ENCODE results near the gene CFAP57.

The CFAP57 gene

DNA sequence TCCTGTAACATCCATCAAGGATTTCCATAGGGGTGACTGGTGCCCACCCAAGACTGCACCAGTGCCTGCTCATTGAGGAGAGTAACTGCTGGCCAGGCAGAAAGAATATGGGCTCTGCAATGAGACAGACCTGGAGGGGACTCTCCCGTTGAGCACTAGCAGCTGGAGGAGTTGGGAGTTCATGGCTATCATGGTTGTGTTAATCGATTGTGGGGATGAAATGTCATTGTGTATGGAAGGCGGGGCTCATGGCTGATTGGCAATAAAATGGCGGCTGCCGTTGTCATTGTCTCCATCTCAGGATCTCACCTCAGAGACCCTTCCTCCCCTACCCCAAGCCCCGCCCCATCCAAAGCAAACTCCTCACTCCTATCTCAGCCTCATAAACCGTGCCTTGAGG is 101.6 kb downstream of the CFAP57 start:
- H3K9me3 ChIP-seq (ENCODE audit: low read length) = no peaks in the 10 kb centered on the region
- no peaks in the 10 kb centered on the region for H3K4me1 ChIP-seq (ENCODE audit: insufficient read depth, low read length)
- H3K27ac ChIP-seq (ENCODE audit: low read depth, low read length) = no peak overlapping the region

DNA sequence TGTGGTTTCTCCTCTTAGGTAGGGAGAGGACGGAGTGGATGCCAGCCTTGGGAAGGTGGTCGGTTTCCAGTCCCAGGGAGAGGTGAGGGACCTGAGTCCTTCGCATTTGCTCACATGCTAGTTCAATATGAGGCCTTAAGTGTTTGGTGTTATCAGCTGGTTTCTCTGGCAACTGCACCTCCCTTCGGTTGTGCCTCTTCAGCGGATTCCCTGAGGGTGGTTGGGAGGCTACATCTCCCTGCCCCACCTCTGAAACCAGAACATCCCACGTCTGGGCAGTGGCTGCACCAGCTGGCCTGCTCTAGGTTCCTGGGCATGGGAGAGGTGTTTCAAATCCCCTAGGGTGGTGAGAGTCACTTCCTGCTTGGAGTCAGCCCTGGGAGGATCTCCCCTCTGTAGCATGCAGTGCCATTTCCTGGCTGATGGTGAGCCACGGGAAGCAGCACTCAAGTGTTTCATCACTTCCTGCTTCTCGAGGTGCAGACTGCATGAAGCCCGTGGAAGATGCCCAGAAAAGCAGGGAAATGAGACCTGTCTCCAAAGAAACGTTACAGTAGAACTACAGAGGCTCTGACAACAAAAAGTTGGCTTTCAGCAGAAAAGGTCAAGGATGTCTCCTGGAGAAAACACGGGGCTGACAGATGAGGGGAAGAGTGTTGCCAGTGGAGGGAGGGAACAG is 102.1 kb downstream of the CFAP57 start:
- Histone ChIP-seq H3K9ac (ENCODE audit: low read length) (no peak overlapping the region), H3K27me3 (ENCODE audit: control insufficient read depth in 1 of 2, insufficient read depth in 2 of 2, low read length in 2 of 2) (peaks cover 4 to 12% of the 10 kb centered on the region in 2 donors), H3K4me1 (ENCODE audit: insufficient read depth, low read length) (no peaks in the 10 kb centered on the region), H3K27ac (ENCODE audit: low read depth, low read length) (no peak overlapping the region), H3K4me3 (ENCODE audit: low read depth in 1 of 2, low read length in 2 of 2) (no peak overlapping the region), H3K36me3 (ENCODE audit: insufficient read depth, low read length) (no peaks in the 10 kb centered on the region), H3K9me3 (ENCODE audit: low read length) (no peaks in the 10 kb centered on the region)

More for the DNA sequence above, 101.6 kb downstream of the CFAP57 start:
- Histone ChIP-seq H3K4me3 (ENCODE audit: low read depth in 1 of 2, low read length in 2 of 2) (no peak overlapping the region), H3K36me3 (ENCODE audit: insufficient read depth, low read length) (no peaks in the 10 kb centered on the region), H3K27me3 (ENCODE audit: control insufficient read depth in 1 of 2, insufficient read depth in 2 of 2, low read length in 2 of 2) (peaks cover 4 to 14% of the 10 kb centered on the region in 2 donors), H3K9ac (ENCODE audit: low read length) (no peak overlapping the region)

DNA sequence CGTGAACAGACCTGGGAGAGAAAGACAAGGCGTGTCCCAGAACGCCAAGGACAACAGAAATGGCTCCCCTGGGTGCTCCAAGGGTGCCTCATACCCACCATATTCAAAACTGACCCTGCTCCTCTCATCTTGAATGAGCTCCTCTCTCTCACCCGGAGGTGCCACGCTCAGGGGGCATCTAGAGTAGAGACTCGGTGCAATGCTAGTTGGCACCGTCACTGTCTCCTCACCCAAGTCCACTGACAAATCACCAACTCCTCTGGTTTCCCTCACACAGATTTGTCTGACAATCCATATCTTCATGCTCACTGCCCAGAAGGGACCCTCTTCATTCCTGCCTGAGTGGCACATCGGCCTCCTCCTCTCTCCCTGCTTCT is 102.7 kb downstream of the CFAP57 start:
- peaks cover 4 to 9% of the 10 kb centered on the region in 2 donors for H3K27me3 ChIP-seq (ENCODE audit: control insufficient read depth in 1 of 2, insufficient read depth in 2 of 2, low read length in 2 of 2)
- no peak overlapping the region for H3K27ac ChIP-seq (ENCODE audit: low read depth, low read length)
- H3K4me3 ChIP-seq (ENCODE audit: low read depth in 1 of 2, low read length in 2 of 2) = no peak overlapping the region
- no peaks in the 10 kb centered on the region for H3K36me3 ChIP-seq (ENCODE audit: insufficient read depth, low read length)
- no peaks in the 10 kb centered on the region for H3K9me3 ChIP-seq (ENCODE audit: low read length)
- no peaks in the 10 kb centered on the region for H3K4me1 ChIP-seq (ENCODE audit: insufficient read depth, low read length)
- no peak overlapping the region for H3K9ac ChIP-seq (ENCODE audit: low read length)

DNA sequence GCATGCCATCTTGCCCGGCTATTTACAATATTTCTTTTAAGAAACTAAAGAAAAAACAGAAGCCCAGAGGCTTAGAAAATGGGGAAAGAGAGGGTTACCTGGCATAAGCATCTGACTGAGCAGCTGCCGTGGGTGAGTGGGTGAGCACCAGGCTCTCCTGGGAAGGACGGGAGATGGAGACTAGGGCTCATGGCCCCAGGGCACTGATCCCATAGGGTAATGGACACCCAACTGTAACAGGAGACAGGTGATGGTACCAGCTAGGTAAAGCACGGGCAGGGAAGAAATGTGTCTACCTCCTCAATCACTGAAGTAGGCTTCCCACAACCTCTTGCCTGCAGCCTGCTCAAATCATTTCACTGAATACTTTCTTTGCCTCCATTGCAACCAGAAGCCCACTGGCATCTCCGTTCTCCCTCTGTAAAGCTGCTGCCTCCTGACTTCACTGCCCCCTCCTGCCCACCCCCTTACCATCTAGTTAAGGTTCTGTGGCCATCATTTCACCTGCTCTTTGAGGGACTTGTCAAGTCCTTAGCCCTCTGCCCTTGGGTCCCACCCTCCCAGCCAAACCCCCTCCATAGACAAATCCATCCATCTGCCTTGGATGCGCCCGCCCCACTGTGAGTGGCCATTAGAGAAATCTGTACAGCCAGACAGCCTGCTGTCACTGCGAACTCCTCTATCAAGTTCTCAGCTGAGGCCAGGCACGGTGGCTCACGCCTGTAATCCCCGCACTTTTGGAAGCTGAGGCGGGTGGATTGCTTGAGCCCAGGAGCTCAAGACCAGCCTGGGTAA is 103.9 kb downstream of the CFAP57 start:
- Histone ChIP-seq H3K27ac (ENCODE audit: low read depth, low read length) (no peak overlapping the region), H3K27me3 (ENCODE audit: control insufficient read depth in 1 of 2, insufficient read depth in 2 of 2, low read length in 2 of 2) (peaks cover under 1 to 1% of the 10 kb centered on the region in 2 donors), H3K36me3 (ENCODE audit: insufficient read depth, low read length) (no peaks in the 10 kb centered on the region), H3K9ac (ENCODE audit: low read length) (no peak overlapping the region), H3K4me3 (ENCODE audit: low read depth in 1 of 2, low read length in 2 of 2) (no peak overlapping the region), H3K4me1 (ENCODE audit: insufficient read depth, low read length) (no peaks in the 10 kb centered on the region), H3K9me3 (ENCODE audit: low read length) (no peaks in the 10 kb centered on the region)

DNA sequence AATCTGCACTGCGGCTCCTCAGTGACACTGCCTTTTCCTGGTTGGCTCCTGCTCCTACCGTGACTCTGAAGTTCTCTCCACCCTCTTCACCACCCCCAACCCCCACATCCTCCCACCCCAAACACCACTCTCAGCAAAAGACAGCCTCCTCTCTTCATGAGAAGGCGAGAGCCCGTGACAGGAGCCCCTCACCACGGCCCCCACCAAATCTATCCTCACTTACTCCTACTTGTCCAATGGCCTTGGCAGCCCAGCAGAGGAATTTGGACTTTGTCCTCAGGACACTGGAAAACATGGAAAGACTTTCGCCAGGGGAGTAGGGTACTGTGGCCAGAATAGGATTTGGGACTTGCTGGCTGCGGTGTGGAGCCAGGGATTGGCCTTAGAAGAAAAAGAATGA is 104.5 kb downstream of the CFAP57 start:
- Histone ChIP-seq H3K27me3 (ENCODE audit: control insufficient read depth in 1 of 2, insufficient read depth in 2 of 2, low read length in 2 of 2) (no peaks in the 10 kb centered on the region), H3K4me1 (ENCODE audit: insufficient read depth, low read length) (no peaks in the 10 kb centered on the region), H3K36me3 (ENCODE audit: insufficient read depth, low read length) (no peaks in the 10 kb centered on the region), H3K4me3 (ENCODE audit: low read depth in 1 of 2, low read length in 2 of 2) (no peak overlapping the region), H3K9ac (ENCODE audit: low read length) (no peak overlapping the region), H3K27ac (ENCODE audit: low read depth, low read length) (no peak overlapping the region), H3K9me3 (ENCODE audit: low read length) (no peaks in the 10 kb centered on the region)

DNA sequence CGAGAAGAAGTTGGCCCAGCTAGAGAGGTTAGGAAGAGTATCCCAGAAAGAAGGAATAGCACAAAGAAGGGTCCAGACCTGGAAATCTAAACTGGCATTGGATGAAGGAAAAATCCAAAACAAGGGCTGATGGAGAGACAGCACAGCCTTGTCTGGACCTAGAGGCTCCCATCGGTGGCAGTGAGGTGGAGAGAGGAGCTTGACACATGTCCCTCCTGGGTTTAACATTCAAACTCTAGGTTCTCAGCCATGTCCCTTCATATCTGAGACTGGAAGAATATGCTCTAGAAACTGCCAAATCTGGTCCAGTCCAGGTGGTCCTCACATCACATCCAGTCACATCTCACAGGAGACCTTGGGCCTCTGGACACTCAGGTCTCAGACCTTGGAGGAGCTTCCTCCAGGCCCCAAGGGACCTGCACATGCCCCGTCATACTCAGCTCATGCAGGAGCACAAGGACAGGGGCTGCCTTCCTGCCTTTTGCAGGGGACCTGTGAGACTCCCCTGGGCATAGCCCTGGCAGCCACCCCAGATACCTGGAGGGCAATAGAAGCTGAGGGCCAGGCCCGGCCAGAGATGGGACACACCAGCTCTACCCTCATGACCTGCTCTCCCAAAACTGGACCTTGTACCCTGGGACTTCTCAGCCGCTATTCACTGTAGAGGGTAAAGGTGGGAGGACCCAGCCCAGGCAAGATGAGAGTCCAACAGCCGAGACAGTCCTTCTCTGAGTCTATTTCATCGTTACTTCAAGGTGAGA is 105.2 kb downstream of the CFAP57 start:
- Histone ChIP-seq H3K27me3 (ENCODE audit: control insufficient read depth in 1 of 2, insufficient read depth in 2 of 2, low read length in 2 of 2) (no peaks in the 10 kb centered on the region), H3K4me3 (ENCODE audit: low read depth in 1 of 2, low read length in 2 of 2) (no peak overlapping the region), H3K4me1 (ENCODE audit: insufficient read depth, low read length) (no peaks in the 10 kb centered on the region), H3K9me3 (ENCODE audit: low read length) (no peaks in the 10 kb centered on the region), H3K27ac (ENCODE audit: low read depth, low read length) (no peak overlapping the region), H3K36me3 (ENCODE audit: insufficient read depth, low read length) (no peaks in the 10 kb centered on the region), H3K9ac (ENCODE audit: low read length) (no peak overlapping the region)

DNA sequence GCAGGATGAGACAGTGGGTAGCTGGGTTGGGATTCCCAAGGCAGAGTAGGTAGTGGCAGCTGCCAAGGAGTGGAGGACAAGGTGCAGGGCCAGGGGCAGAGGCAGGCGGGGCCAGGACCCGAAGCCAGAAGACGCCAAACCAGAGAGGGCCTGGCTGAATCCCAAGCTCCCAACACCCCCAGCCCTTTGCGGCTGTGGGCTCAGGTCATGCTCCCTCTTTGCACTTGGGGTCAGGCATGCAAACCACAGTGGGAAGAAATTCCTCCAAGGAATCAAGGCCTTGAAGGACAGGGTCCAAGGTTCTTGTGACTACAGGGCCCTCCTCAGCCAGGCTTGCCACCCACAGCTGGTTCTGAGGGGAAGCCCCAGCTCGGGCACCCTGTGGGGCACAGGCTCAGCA is 107.0 kb downstream of the CFAP57 start:
- Histone ChIP-seq H3K4me1 (ENCODE audit: insufficient read depth, low read length) (no peaks in the 10 kb centered on the region), H3K9ac (ENCODE audit: low read length) (no peak overlapping the region), H3K4me3 (ENCODE audit: low read depth in 1 of 2, low read length in 2 of 2) (no peak overlapping the region), H3K36me3 (ENCODE audit: insufficient read depth, low read length) (no peaks in the 10 kb centered on the region), H3K27me3 (ENCODE audit: control insufficient read depth in 1 of 2, insufficient read depth in 2 of 2, low read length in 2 of 2) (no peaks in the 10 kb centered on the region), H3K9me3 (ENCODE audit: low read length) (no peaks in the 10 kb centered on the region), H3K27ac (ENCODE audit: low read depth, low read length) (no peak overlapping the region)

DNA sequence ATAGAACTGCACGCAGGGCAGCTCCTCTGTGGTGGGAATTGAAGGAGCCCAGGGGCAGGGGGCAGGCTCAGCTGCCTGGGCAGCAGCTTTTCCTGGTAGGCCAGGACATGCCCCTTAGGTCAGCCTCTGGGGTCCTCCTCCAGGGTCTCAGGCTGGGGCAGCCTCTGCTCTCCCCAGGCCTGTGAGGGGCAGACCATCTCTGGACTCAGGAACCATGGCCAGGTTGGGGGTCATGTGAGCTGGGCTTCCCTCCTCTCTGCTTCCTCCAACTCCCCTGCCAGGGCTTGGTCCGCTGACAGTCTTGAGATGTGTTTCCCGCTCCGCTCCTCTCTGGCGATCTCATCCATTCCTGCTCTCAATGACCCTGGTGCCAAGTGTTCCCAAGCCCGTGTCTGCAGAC is 107.5 kb downstream of the CFAP57 start:
- H3K36me3 ChIP-seq (ENCODE audit: insufficient read depth, low read length) = no peaks in the 10 kb centered on the region
- no peak overlapping the region for H3K27ac ChIP-seq (ENCODE audit: low read depth, low read length)
- no peaks in the 10 kb centered on the region for H3K9me3 ChIP-seq (ENCODE audit: low read length)
- H3K9ac ChIP-seq (ENCODE audit: low read length) = no peak overlapping the region
- no peak overlapping the region for H3K4me3 ChIP-seq (ENCODE audit: low read depth in 1 of 2, low read length in 2 of 2)
- no peaks in the 10 kb centered on the region for H3K4me1 ChIP-seq (ENCODE audit: insufficient read depth, low read length)
- no peaks in the 10 kb centered on the region for H3K27me3 ChIP-seq (ENCODE audit: control insufficient read depth in 1 of 2, insufficient read depth in 2 of 2, low read length in 2 of 2)

DNA sequence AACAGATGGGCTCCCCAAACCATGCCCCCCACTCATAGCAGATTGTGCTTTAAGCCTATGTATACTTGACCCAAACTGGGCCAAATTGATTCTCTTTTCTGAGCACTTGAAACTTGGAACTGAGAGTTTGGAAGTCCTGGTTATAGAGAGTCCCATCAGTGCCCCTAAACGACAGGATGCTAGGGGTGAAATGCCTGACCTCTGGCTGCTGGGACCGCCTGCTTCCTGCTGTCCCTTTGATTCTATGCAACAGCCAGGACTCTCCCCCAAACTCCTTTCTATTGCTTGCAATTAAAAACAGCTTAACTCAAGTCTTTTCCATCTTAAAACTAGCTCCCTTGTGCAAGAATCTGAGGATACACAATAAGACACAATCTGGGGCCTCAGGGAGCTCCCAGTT is 108.6 kb downstream of the CFAP57 start:
- Histone ChIP-seq H3K4me1 (ENCODE audit: insufficient read depth, low read length) (no peaks in the 10 kb centered on the region), H3K27ac (ENCODE audit: low read depth, low read length) (no peak overlapping the region), H3K9ac (ENCODE audit: low read length) (no peak overlapping the region), H3K36me3 (ENCODE audit: insufficient read depth, low read length) (no peaks in the 10 kb centered on the region), H3K27me3 (ENCODE audit: control insufficient read depth in 1 of 2, insufficient read depth in 2 of 2, low read length in 2 of 2) (no peaks in the 10 kb centered on the region), H3K9me3 (ENCODE audit: low read length) (no peaks in the 10 kb centered on the region), H3K4me3 (ENCODE audit: low read depth in 1 of 2, low read length in 2 of 2) (no peak overlapping the region)

DNA sequence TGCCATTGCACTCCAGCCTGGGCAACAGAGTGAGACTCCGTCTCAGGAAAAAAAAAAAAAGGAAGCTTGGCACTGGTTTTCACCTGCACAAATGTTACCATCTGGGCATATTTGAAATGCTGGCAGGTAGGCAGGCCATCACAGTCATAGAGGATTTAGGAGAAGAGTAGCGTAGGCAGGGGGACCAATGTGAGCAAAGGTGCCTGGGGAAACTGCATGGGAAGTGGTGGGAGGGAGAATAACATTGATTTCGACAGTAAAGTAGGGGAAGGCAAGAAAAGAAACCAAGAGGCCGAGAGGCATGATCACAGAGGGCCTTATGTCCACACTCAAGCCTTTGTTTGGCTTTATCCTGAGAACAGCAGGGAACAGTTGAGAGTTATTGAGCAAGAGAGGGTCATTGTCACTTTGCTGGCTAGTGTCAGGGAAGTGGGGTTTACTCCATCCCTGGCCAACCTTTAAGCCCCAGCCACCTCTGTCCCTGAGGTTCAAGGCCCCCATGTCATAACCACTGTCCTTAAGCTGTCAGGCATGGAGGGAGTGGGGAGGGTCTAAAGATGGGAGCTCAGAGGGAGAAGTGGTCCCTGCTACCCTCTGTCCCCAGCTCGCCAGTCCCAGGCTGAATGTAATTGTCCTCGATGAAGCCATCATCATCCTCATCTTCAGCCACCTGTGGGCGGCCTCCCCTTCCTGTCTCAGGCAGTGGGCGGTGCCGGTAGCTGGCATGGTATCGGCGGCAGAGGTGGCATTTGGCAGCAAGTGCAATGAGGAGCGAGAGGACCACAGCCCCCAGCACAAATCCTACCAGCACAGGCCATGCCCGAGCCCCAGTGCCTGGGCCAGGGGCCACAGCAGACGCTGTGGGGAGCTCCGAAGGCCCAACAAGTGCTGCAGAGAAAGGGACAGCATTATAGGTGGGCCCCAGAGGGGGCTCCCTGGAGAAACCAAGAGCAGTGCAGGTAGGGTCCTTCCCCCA is 110.4 kb downstream of the CFAP57 start:
- H3K9me3 ChIP-seq (ENCODE audit: low read length) = no peaks in the 10 kb centered on the region
- no peaks in the 10 kb centered on the region for H3K27me3 ChIP-seq (ENCODE audit: control insufficient read depth in 1 of 2, insufficient read depth in 2 of 2, low read length in 2 of 2)
- no peaks in the 10 kb centered on the region for H3K36me3 ChIP-seq (ENCODE audit: insufficient read depth, low read length)
- H3K4me1 ChIP-seq (ENCODE audit: insufficient read depth, low read length) = no peaks in the 10 kb centered on the region
- H3K9ac ChIP-seq (ENCODE audit: low read length) = no peak overlapping the region
- no peak overlapping the region for H3K4me3 ChIP-seq (ENCODE audit: low read depth in 1 of 2, low read length in 2 of 2)
- H3K27ac ChIP-seq (ENCODE audit: low read depth, low read length) = no peak overlapping the region

DNA sequence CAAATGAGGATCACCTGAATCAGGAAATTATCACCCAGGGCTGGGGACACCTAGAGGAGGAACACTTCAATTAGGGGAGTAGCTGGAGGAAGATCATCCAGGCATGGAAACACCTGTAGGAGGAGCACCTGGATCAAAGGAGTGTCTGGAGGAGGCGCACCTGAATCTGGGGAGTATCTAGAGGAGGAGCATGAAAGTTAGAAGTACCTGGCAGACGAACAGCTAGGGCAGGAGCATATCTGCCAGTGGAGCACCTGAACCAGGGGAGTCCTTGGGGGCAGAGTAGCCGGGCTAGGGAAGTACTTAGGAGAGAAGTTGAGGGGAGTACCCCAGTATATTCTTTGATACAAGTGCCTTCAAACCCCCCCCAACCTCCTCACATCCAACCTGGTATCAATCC is 111.9 kb downstream of the CFAP57 start:
- H3K9ac ChIP-seq (ENCODE audit: low read length) = no peak overlapping the region

More for the DNA sequence above, 111.9 kb downstream of the CFAP57 start:
- Histone ChIP-seq H3K27ac (ENCODE audit: low read depth, low read length) (no peak overlapping the region), H3K9me3 (ENCODE audit: low read length) (no peaks in the 10 kb centered on the region), H3K4me1 (ENCODE audit: insufficient read depth, low read length) (no peaks in the 10 kb centered on the region), H3K4me3 (ENCODE audit: low read depth in 1 of 2, low read length in 2 of 2) (no peak overlapping the region), H3K27me3 (ENCODE audit: control insufficient read depth in 1 of 2, insufficient read depth in 2 of 2, low read length in 2 of 2) (no peaks in the 10 kb centered on the region), H3K36me3 (ENCODE audit: insufficient read depth, low read length) (no peaks in the 10 kb centered on the region)
